Epithelial cell of esophagus (primary cell): ENCODE measurements around the gene TBC1D16.

Experiments
- DNase-seq: peaks from one replicate; pipeline ENCODE4 v3.0.0; 2010; ENCODE audit warnings: low read depth
- H3K4me3 ChIP-seq: 2 replicates; pipeline ENCODE4 v1.5.1; 2011; ENCODE audit warnings: mild to moderate bottlenecking, low read length, control low read depth
- TF ChIP-seq, protein P1 (sequence below): IDR thresholded peaks from 2 replicates; pipeline ENCODE4 v1.5.1; 2011; ENCODE audit warnings: low read depth, mild to moderate bottlenecking, low read length, control low read depth, inconsistent platforms; ENCODE audit not compliant: insufficient read depth; ENCODE audit errors: missing control alignments

The TBC1D16 gene

DNA sequence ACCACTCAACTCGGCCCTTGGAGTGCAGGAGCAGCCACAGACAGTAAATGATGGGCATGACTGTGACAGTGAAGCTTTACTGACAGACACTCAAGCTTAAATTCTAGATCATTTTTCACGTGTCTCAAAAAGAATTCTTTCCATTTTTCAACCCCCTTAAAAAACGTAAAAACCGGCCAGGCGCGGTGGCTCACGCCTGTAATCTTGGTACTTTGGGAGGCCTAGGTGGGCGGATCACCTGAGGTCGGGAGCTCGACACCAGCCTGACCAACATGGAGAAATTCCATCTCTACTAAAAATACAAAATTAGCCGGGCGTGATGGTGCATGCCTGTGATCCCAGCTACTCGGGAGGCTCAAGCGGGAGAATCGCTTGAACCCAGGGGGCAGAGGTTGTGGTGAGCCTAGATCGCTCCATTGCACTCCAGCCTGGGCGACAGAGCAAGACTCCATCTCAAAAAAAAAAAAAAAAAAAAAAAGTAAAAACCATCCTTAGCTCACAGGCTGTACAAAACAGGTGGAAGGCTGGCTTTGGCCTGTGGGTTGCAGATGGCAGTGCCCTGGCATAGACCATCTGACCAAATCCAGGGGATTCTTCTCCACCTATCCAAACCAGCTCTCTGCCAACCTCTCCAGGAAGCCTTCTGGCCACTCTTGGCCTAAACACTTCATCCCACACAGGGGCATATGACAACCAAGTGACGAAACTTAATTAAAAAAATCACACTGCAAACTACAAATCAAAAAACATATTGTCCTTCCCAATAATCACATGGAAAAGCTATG, 18.3 kb downstream of the TBC1D16 start:
- no peak for DNase-seq
- no peak overlapping the region for H3K4me3 ChIP-seq
- TF ChIP-seq, protein P1, sequence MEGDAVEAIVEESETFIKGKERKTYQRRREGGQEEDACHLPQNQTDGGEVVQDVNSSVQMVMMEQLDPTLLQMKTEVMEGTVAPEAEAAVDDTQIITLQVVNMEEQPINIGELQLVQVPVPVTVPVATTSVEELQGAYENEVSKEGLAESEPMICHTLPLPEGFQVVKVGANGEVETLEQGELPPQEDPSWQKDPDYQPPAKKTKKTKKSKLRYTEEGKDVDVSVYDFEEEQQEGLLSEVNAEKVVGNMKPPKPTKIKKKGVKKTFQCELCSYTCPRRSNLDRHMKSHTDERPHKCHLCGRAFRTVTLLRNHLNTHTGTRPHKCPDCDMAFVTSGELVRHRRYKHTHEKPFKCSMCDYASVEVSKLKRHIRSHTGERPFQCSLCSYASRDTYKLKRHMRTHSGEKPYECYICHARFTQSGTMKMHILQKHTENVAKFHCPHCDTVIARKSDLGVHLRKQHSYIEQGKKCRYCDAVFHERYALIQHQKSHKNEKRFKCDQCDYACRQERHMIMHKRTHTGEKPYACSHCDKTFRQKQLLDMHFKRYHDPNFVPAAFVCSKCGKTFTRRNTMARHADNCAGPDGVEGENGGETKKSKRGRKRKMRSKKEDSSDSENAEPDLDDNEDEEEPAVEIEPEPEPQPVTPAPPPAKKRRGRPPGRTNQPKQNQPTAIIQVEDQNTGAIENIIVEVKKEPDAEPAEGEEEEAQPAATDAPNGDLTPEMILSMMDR: no peak

DNA sequence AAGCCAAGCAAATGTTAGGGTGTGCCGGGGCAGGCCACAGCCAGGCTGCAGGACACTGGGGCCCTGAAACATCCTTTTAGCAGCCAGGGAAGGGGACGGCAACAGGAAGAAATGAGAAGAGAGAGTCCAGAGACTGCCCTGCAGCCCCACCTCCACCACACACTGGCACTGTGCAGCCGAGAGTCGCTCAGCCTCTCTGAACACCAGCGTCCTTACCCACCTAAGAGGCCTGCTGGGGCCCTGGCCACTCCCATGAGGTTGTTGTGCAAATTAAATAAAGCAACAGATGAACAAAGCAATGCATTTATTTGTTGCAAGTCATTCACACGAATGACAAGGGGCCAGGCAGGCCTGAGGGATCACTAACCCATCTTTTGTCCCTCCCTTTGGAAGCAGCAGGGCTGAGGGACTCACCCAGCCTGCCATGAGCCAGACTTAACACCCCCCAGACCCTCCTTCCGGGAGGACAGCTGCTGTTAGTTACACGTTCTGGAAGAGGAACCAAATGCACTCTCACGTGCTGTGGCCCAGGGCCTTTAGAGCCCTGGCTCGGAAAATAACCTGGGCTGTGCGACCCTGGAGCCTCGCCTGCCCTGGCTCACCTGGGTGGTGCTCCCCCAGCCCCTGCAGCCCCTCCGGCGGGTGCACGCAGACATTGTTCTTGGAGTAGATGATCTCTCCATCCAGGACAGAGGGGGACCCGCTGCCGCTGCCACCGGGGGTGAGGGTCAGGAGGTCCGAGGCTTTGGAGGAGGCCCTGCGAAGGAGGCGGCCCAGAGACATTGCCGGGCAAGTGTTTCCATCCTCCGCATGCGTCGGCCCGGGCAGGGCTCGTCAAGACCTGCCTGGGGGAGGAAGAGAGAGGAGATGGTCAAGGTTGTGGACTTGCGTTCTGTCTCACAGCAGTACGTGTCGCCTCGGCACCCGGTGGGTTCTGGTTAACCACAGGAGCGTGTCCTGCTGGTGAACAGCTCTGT, 22.6 kb downstream of the TBC1D16 start:
- DNase-seq: no peak
- H3K4me3 ChIP-seq: no peak overlapping the region
- TF ChIP-seq, protein P1: no peak

DNA sequence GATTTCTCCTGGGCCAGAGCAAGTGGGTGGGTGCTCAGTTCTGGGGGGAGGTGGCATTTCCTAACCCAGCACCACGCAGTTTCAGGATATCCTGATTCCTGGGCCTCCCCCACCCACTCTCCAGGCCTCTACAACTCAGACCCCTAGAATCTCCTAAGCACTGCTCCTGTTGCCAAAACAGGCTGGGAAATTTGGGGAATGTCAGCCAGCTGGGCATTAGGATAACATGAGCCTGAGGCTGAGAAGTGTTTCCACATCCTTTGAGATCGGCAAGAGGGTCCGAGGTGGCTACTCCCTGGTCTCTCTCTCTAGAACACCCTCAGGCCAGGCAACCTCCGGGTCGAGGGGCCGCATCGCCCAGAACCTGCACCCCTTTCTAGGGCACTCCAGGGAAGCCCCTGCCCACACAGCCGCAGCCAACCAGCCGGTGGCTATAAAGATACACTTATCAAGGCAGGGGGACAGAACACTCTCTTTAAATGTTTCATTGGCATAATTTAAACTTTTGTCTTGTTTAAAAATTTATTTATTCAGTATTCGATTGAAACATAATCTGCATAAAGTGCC, 23.6 kb downstream of the TBC1D16 start:
- no peak overlapping the region for H3K4me3 ChIP-seq
- no peak for DNase-seq
- TF ChIP-seq, protein P1: no peak

DNA sequence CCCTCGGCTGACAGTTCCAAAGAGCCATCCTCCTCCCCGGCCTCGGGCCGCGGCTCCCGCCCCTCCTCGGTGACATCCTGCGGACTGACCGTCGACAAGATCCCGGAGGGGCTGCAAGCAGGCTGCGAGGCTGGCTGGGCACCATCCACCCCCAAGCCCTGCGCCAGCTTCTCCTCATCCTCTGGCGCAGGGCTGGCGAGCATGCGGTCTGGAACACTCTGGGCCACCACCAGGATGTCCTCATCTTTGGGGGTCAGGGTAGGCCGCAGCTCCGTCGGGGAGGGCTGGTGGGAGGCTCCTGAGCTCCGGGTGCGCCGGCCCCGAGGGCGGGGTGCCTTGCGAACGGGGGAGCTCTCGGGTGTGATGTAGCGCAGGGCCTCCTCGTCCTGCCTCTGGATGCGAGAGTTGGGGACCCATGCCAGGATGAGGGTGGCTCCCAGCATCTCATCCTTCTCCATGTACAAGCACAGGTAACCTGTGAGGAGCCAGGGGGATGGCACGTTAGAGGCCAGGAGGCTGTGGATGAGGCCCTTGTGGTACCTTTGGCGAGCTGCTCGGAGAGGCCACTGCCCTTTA, 25.3 kb downstream of the TBC1D16 start:
- DNase-seq: no peak
- H3K4me3 ChIP-seq: no peak overlapping the region
- TF ChIP-seq, protein P1: no peak

DNA sequence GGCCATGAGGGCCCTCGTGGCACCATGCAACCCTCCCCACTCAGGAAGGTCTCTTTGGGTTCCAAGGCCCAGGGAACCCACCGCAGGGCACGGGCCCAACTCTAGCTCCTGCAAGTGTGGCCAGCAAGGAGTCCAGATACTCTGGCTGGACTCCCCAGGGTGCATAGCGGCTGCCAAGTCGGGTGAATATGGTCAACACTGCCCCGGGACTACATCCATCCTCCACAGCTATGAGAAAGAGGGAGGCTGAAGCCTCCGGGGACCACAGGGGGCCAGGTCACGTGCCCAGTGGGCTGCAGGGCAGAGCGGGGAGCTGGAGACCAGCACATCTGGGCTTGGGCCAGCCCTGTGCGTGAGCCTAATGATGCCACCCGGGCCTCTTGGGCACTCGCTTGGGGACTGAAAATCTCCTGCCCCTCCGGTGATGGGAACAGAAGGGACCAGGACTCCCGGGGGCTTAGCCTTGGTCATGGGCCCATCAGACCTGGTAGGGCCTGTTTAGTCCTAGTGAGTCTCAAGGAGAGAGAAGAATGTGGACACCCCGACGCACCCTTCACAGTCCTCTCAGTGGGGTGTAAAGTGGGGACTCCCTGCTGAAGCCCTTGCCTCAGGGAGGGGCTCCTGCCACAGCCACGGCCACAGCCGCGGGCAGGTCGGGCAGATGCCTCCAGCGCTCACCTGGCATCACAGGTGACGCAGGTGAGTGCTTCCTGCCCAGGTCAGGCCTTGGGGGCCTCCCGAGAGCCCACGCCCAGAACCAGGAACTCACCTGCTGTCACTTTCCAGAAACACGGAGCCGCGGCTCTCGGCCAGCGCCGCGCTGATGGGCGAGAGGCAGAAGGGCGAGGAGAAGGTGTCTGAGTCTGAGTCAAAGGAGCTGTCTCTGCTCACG, 26.0 kb downstream of the TBC1D16 start:
- no peak overlapping the region for H3K4me3 ChIP-seq
- no peak for DNase-seq
- TF ChIP-seq, protein P1: no peak

DNA sequence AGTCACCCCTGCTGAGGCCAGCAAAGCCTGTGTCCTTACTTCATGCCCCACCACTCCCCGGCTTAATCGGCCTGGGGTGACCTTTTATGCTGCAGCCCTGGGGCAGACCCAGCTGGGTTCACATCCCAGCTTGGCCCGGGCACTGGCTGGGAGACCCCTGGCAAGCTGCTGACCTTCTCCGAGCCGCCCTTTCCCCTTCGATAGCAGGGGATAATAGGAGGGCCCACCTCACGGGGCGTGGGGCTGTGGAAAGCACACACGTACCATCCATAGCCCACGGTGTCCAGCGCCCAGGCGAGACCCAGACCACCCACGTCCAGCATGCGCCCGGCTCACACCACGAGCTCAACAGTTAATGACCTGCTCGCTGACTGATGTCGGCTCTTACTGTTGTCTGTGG, 26.8 kb downstream of the TBC1D16 start:
- no peak overlapping the region for H3K4me3 ChIP-seq

More for the DNA sequence above, 26.8 kb downstream of the TBC1D16 start:
- TF ChIP-seq, protein P1: no peak
- DNase-seq: no peak
